ENCODE measurements around the gene DCLRE1B.

The DCLRE1B gene

DNA sequence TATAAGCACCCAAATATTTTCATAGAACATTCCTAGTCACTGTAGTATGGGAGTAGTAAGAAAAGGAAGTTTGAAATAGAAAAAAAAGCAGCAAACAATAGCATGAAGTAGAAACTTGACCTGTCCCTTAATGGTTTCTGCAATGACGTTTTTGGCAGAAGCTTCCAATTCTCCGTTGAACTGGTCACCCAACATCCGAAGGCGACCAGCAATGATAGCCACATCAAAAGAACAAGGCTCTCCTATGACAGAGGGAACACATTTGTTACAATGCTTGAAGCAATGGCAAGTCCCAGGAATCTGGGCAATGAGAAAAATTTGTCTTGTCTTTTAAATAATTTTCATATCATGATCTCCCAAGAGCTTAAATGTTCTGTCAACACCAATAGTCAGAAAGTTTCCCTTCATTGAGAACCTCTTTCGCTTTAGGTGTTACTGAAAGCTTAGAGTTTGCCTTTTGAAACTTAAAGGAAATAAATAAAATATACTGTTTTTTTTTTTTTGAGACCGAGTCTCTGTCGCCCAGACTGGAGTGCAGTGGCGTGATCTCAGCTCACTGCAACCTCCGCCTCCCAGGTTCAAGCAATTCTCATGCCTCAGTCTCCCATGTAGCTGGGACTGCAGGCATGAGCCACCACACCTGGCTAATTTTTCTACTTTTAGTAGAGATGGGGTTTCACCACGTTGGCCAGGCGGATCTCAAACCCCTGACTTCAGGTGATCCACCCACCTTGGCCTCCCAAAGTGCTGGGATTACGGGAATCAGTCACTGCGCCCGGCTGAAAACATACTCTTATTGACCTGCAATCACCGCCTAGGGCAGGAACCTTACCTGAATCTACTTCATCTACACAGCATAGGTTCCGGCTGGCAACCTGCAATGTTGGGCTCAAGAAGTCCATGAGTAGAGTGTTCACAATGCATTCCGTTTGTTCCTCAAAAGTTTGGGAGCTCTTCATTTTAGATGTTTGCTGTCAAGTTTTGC is 18.4 kb upstream of the DCLRE1B start:
- H3K9me3 ChIP-seq (ENCODE audit: insufficient read depth, low read length) = no peaks in the 10 kb centered on the region
- no peaks in the 10 kb centered on the region for H3K27me3 ChIP-seq (ENCODE audit: insufficient read depth, insufficient read length)
- no peak overlapping the region for H3K4me3 ChIP-seq (ENCODE audit: insufficient read length, low read depth)
- no peak for TF ChIP-seq SUZ12 (IDR thresholded peaks at IDR 0.05; ENCODE audit: extremely low read depth, insufficient read depth, insufficient read length)
- TF ChIP-seq ZNF274 (IDR thresholded peaks at IDR 0.05; ENCODE audit: low read depth, low read length) = no peak
- no peak for TF ChIP-seq YY1 (IDR thresholded peaks at IDR 0.05; ENCODE audit: insufficient read depth, insufficient read length)
- no peak overlapping the region for H3K9ac ChIP-seq (ENCODE audit: insufficient read length, low read depth)
- no peak for DNase-seq (ENCODE audit: low read depth, low spot score)
- no peaks in the 10 kb centered on the region for H3K4me1 ChIP-seq (ENCODE audit: insufficient read depth, insufficient read length)
- no peaks in the 10 kb centered on the region for H3K36me3 ChIP-seq (ENCODE audit: insufficient read depth, insufficient read length, low read length)

DNA sequence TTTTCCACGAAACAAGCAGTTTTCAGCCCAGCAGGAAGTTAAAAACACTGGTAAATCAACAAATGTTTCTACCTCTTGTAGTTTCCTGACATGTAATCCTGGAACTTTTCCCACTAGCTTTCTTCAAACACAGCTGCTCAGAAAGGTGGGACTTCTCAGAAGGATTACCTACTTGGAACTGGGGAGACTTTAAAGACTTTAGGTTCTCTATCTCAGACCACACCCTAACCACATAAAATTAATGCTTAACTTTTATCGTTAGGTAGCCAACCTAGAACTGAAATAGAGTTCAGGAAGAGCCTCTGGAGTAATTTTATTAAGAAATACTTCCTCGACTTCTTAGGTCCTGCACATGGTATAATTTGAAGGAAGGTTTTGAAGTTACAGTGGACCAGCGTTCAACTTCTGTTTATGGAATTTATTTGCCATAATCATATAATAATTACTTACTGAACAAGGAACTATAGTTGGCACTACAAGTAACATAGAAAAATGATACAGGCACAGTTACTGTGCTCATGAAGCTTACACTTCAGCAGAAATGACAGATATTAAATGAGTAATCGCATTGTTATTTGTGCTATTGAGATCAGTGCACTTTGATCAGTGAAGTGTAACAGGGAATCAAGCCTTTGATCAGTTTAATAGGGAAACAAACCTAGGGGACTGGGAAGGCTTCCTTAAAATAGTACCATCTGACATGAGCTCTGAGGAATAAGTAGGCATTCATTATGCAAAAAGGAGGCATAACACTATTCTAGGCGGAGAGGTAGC is 17.5 kb upstream of the DCLRE1B start, which contains the start of gene BCL2L15:
TSS of gene BCL2L15 (minus strand) at position 180 of the 774 bp plus-strand sequence. CDS start 206 bp downstream, outside the sequence.
- no peak for DNase-seq (ENCODE audit: low read depth, low spot score)
- H3K4me1 ChIP-seq (ENCODE audit: insufficient read depth, insufficient read length) = no peaks in the 10 kb centered on the region
- H3K27me3 ChIP-seq (ENCODE audit: insufficient read depth, insufficient read length) = no peaks in the 10 kb centered on the region
- TF ChIP-seq SUZ12 (IDR thresholded peaks at IDR 0.05; ENCODE audit: extremely low read depth, insufficient read depth, insufficient read length) = no peak
- no peak for TF ChIP-seq ZNF274 (IDR thresholded peaks at IDR 0.05; ENCODE audit: low read depth, low read length)
- TF ChIP-seq YY1 (IDR thresholded peaks at IDR 0.05; ENCODE audit: insufficient read depth, insufficient read length) = no peak
- H3K4me3 ChIP-seq (ENCODE audit: insufficient read length, low read depth) = no peak within 1 kb of the TSS
- H3K9me3 ChIP-seq (ENCODE audit: insufficient read depth, low read length) = no peaks in the 10 kb centered on the region
- H3K9ac ChIP-seq (ENCODE audit: insufficient read length, low read depth) = no peak within 1 kb of the TSS
- no peaks in the 10 kb centered on the region for H3K36me3 ChIP-seq (ENCODE audit: insufficient read depth, insufficient read length, low read length)

DNA sequence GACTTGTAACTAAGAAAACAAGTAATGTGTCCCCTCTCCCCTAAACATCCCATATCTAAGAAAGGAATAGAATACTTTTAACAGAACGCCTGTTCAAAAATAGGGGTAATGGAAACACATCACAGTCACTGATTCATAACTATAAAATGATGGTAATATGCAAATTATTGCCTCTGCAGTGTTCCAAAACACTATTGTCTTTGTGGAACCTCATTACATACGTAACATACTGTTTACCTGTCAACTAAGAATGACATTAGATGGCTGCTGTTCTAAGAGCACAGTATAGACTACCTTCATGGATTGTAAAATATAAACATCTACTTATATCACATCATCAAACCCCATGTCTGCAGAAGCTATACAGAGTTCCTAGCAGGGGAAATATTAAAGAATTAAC is 14.3 kb upstream of the DCLRE1B start:
- no peak for TF ChIP-seq SUZ12 (IDR thresholded peaks at IDR 0.05; ENCODE audit: extremely low read depth, insufficient read depth, insufficient read length)
- TF ChIP-seq ZNF274 (IDR thresholded peaks at IDR 0.05; ENCODE audit: low read depth, low read length) = no peak
- no peak for TF ChIP-seq YY1 (IDR thresholded peaks at IDR 0.05; ENCODE audit: insufficient read depth, insufficient read length)

DNA sequence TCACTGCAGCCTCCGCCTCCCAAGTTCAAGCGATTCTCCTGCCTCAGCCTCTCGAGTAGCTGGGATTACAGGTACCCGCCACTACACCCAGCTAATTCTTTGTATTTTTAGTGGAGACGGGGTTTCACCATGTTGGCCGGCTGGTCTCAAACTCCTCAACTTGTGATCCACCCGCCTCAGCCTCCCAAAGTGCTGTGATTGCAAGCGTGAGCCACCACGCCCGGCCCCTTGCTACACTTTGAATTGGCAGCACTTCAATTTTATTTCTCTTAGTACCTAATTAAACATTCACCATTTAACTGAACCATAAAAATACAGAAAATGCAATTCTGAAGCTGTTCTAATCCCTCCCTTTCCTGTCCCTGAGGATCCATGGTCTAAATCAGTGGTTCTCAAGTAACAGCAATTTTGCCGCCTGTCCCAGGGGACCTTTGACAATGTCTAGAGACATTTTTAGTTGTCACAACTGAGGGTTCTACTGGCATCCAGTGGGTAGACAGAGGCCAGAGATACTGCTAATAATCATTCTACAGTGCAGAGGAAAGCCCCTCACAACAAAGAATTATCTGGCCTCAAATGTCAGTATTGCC is 13.4 kb upstream of the DCLRE1B start:
- Histone ChIP-seq H3K27me3 (ENCODE audit: insufficient read depth, insufficient read length) (no peaks in the 10 kb centered on the region), H3K9ac (ENCODE audit: insufficient read length, low read depth) (no peak overlapping the region)

More for the DNA sequence above, 14.3 kb upstream of the DCLRE1B start:
- DNase-seq (ENCODE audit: low read depth, low spot score) = no peak
- Histone ChIP-seq H3K4me3 (ENCODE audit: insufficient read length, low read depth) (no peak overlapping the region), H3K9ac (ENCODE audit: insufficient read length, low read depth) (no peak overlapping the region), H3K9me3 (ENCODE audit: insufficient read depth, low read length) (no peaks in the 10 kb centered on the region), H3K27me3 (ENCODE audit: insufficient read depth, insufficient read length) (no peaks in the 10 kb centered on the region), H3K36me3 (ENCODE audit: insufficient read depth, insufficient read length, low read length) (peaks cover 19% of the 10 kb centered on the region), H3K4me1 (ENCODE audit: insufficient read depth, insufficient read length) (no peaks in the 10 kb centered on the region)

DNA sequence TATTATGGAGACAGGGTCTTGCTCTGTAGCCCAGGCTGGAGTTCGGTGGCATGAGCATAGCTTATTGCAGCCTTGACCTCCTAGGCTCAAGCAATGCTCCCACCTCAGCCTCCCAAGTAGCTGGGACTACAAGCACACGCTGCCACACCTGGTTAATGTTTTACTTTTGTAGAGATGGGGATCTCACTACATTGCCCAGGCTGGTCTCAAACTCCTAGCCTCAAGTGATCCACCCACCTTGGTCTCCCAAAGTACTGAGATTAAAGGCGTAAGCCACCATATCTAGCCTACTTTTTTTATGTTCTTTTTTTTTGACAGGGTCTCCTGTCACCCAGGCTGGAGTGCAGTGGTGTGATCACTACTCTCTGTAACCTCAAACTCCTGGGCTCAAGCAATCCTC is 11.9 kb upstream of the DCLRE1B start:
- Histone ChIP-seq H3K9me3 (ENCODE audit: insufficient read depth, low read length) (no peaks in the 10 kb centered on the region), H3K9ac (ENCODE audit: insufficient read length, low read depth) (no peak overlapping the region), H3K4me3 (ENCODE audit: insufficient read length, low read depth) (no peak overlapping the region), H3K27me3 (ENCODE audit: insufficient read depth, insufficient read length) (no peaks in the 10 kb centered on the region), H3K4me1 (ENCODE audit: insufficient read depth, insufficient read length) (no peaks in the 10 kb centered on the region), H3K36me3 (ENCODE audit: insufficient read depth, insufficient read length, low read length) (peaks cover 41% of the 10 kb centered on the region)
- DNase-seq (ENCODE audit: low read depth, low spot score) = no peak
- TF ChIP-seq YY1 (IDR thresholded peaks at IDR 0.05; ENCODE audit: insufficient read depth, insufficient read length) = no peak
- TF ChIP-seq ZNF274 (IDR thresholded peaks at IDR 0.05; ENCODE audit: low read depth, low read length) = no peak
- no peak for TF ChIP-seq SUZ12 (IDR thresholded peaks at IDR 0.05; ENCODE audit: extremely low read depth, insufficient read depth, insufficient read length)

More for the DNA sequence above, 13.4 kb upstream of the DCLRE1B start:
- DNase-seq (ENCODE audit: low read depth, low spot score) = no peak
- peaks cover 27% of the 10 kb centered on the region for H3K36me3 ChIP-seq (ENCODE audit: insufficient read depth, insufficient read length, low read length)
- no peaks in the 10 kb centered on the region for H3K4me1 ChIP-seq (ENCODE audit: insufficient read depth, insufficient read length)
- no peak overlapping the region for H3K4me3 ChIP-seq (ENCODE audit: insufficient read length, low read depth)
- H3K9me3 ChIP-seq (ENCODE audit: insufficient read depth, low read length) = no peaks in the 10 kb centered on the region
- TF ChIP-seq SUZ12 (IDR thresholded peaks at IDR 0.05; ENCODE audit: extremely low read depth, insufficient read depth, insufficient read length) = no peak
- TF ChIP-seq ZNF274 (IDR thresholded peaks at IDR 0.05; ENCODE audit: low read depth, low read length) = no peak
- no peak for TF ChIP-seq YY1 (IDR thresholded peaks at IDR 0.05; ENCODE audit: insufficient read depth, insufficient read length)

DNA sequence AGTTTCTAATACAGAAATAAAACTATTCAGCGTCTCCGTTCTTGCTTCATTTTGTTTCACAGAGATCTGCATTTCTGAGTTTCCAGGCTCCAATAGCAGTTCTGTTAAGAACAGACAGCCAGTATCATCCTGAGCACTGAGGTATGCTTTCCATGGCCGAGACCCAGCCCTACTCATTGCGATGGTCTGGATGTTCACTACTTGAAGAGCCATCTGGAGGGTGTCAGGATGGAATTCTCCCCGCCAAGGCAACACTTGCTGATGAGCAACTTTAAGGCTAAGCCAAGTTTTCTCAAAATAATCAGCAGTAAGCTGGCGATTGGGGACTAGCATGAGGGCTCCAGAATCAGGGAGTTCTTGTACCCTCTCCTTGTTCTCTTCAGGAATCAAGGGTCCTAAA is 10.0 kb upstream of the DCLRE1B start:
- Histone ChIP-seq H3K36me3 (ENCODE audit: insufficient read depth, insufficient read length, low read length) (peaks cover 59% of the 10 kb centered on the region), H3K27me3 (ENCODE audit: insufficient read depth, insufficient read length) (no peaks in the 10 kb centered on the region), H3K4me1 (ENCODE audit: insufficient read depth, insufficient read length) (no peaks in the 10 kb centered on the region), H3K9ac (ENCODE audit: insufficient read length, low read depth) (no peak overlapping the region), H3K9me3 (ENCODE audit: insufficient read depth, low read length) (no peaks in the 10 kb centered on the region), H3K4me3 (ENCODE audit: insufficient read length, low read depth) (no peak overlapping the region)
- no peak for DNase-seq (ENCODE audit: low read depth, low spot score)
- no peak for TF ChIP-seq ZNF274 (IDR thresholded peaks at IDR 0.05; ENCODE audit: low read depth, low read length)

All from NT2/D1 (cell line).